CD14-positive monocyte (primary cell): Measurements from ENCODE around the gene VPS35. TPM values are rescaled to one million over a fixed set of nuclear protein-coding genes. Genes with fewer than 3 reads are reported as not detected.
A peak's percentile ranks its signal among the peaks of the same experiment; 100 is the strongest.

Experiments
- DNase-seq, 3 donors: peaks; one replicate each; pipeline ENCODE4 v3.0.0-alpha.2; 2011 to 2022
- H2AFZ ChIP-seq: 2 replicates; pipeline ENCODE4 v1.6.0; 2012; ENCODE audit warnings: mild to moderate bottlenecking, low read depth, low read length, inconsistent platforms; ENCODE audit not compliant: insufficient read depth, poor library complexity, severe bottlenecking
- H3K27ac ChIP-seq, 2 donors: 1 replicate in 1 of 2; 2 replicates in 1 of 2; pipeline ENCODE4 v1.5.1; 2012 to 2013; ENCODE audit warnings: low read length in 2 of 2, control low read depth in 1 of 2, inconsistent platforms in 1 of 2, low read depth in 1 of 2, mild to moderate bottlenecking in 1 of 2
- H3K27me3 ChIP-seq, 2 donors: one replicate each; pipeline versions ENCODE4 v1.6.0 to v1.6.1; 2011 to 2013; ENCODE audit warnings: low read length in 2 of 2; ENCODE audit not compliant: control insufficient read depth in 2 of 2, insufficient read depth in 2 of 2
- H3K36me3 ChIP-seq, 2 donors: replicated peaks in 1 of 2; 1 replicate in 1 of 2; 2 replicates in 1 of 2; pipeline versions ENCODE4 v1.5.1 to v1.6.1; 2012 to 2013; ENCODE audit warnings: low read length in 2 of 2, control low read depth in 1 of 2, inconsistent platforms in 1 of 2, mild to moderate bottlenecking in 1 of 2; ENCODE audit not compliant: insufficient read depth in 2 of 2, control insufficient read depth in 1 of 2
- H3K4me1 ChIP-seq, 2 donors: 1 replicate in 1 of 2; 2 replicates in 1 of 2; pipeline versions ENCODE4 v1.5.1 to v1.6.1; 2012 to 2013; ENCODE audit warnings: low read length in 2 of 2, control low read depth in 1 of 2, inconsistent platforms in 1 of 2, mild to moderate bottlenecking in 1 of 2, moderate library complexity in 1 of 2; ENCODE audit not compliant: insufficient read depth in 2 of 2, control insufficient read depth in 1 of 2
- H3K4me2 ChIP-seq: replicated peaks from 2 replicates; pipeline ENCODE3; 2012; ENCODE audit warnings: low read length, moderate library complexity, mild to moderate bottlenecking; ENCODE audit not compliant: poor library complexity, severe bottlenecking; ENCODE audit errors: extremely low read depth
- H3K4me3 ChIP-seq, 3 experiments: fragments of 200-600 bp in 1 of 3; sonication (generic) in 1 of 3; replicated peaks in 1 of 3; 1 replicate in 2 of 3; 2 replicates in 1 of 3; pipeline ENCODE4 v1.5.1; 2011 to 2013; ENCODE audit warnings: low read length in 3 of 3, mild to moderate bottlenecking in 3 of 3, control low read depth in 2 of 3, low read depth in 2 of 3, inconsistent platforms in 1 of 3, moderate library complexity in 1 of 3
- H3K79me2 ChIP-seq: 2 replicates; pipeline ENCODE4 v1.6.0; 2012; ENCODE audit warnings: mild to moderate bottlenecking, control low read depth, inconsistent platforms, low read length, moderate library complexity; ENCODE audit not compliant: insufficient read depth
- H3K9ac ChIP-seq: 2 replicates; pipeline ENCODE4 v1.6.0; 2017; ENCODE audit warnings: low read length, mild to moderate bottlenecking; ENCODE audit not compliant: insufficient read depth, poor library complexity, severe bottlenecking
- H3K9me3 ChIP-seq, 2 donors: replicated peaks in 1 of 2; 1 replicate in 1 of 2; 2 replicates in 1 of 2; pipeline versions ENCODE4 v1.5.1 to v1.6.1; 2012 to 2013; ENCODE audit warnings: low read length in 2 of 2, control low read depth in 1 of 2; ENCODE audit not compliant: control insufficient read depth in 1 of 2, insufficient read depth in 1 of 2
- H4K20me1 ChIP-seq: 2 replicates; pipeline ENCODE4 v1.6.0; 2012; ENCODE audit warnings: mild to moderate bottlenecking, low read length, control low read depth, moderate library complexity; ENCODE audit not compliant: insufficient read depth
- H3K27ac Mint-ChIP-seq, 7 donors: one replicate each; pipeline ENCODE4 v1.8.0; 2020; ENCODE audit warnings: mild to moderate bottlenecking in 7 of 7, mixed read lengths in 7 of 7, moderate library complexity in 6 of 7, inconsistent platforms in 2 of 7
- H3K27me3 Mint-ChIP-seq, 3 donors: one replicate each; pipeline ENCODE4 v1.8.0; 2021 to 2022; ENCODE audit warnings: low read depth in 3 of 3, mild to moderate bottlenecking in 3 of 3, mixed read lengths in 3 of 3, moderate library complexity in 3 of 3, inconsistent platforms in 1 of 3
- H3K36me3 Mint-ChIP-seq, 2 donors: one replicate each; pipeline ENCODE4 v1.8.0; 2020; ENCODE audit warnings: mixed read lengths in 2 of 2, inconsistent platforms in 1 of 2, mild to moderate bottlenecking in 1 of 2
- H3K4me1 Mint-ChIP-seq: one replicate; pipeline ENCODE4 v1.8.0; 2020; ENCODE audit warnings: mild to moderate bottlenecking, mixed read lengths
- H3K4me3 Mint-ChIP-seq, 2 donors: one replicate each; pipeline ENCODE4 v1.8.0; 2020; ENCODE audit warnings: mild to moderate bottlenecking in 2 of 2, mixed read lengths in 2 of 2, moderate library complexity in 1 of 2
- H3K9me3 Mint-ChIP-seq, 7 donors: one replicate each; pipeline ENCODE4 v1.8.0; 2020 to 2022; ENCODE audit warnings: mixed read lengths in 7 of 7, mild to moderate bottlenecking in 6 of 7, moderate library complexity in 6 of 7, inconsistent platforms in 2 of 7
- WGBS: methylation state at CpG from one replicate; pipeline ENCODE4 v1.1.5; 2013; ENCODE audit warnings: missing lambda C conversion rate; ENCODE audit not compliant: insufficient coverage; 5-methylcytosine and 5-hydroxymethylcytosine counted together
- intact Hi-C, 2 donors: fragments of 100-400 bp; cut with micrococcal nuclease; formaldehyde crosslinking; loops; one replicate each; pipeline versions ENCODE4 v1.15.0 to v1.15.1; 2023
- polyA plus RNA-seq, 3 donors: library from polyadenylated mRNA; depleted of rRNA in 1 of 3; unstranded in 2 of 3; stranded (reverse) in 1 of 3; fragments of 300-500 nt in 2 of 3; fragments of >200 nt in 1 of 3; fragmentation: Illumina TruSeq in 2 of 3; gene quantifications; 1 replicate in 2 of 3; 2 replicates in 1 of 3; pipeline ENCODE4 v1.2.3, GENCODE V29; 2012 to 2021
- TF ChIP-seq, protein P1 (sequence below): fragments of 200-600 bp; IDR thresholded peaks from one replicate; pipeline ENCODE4 v1.8.0; 2022; ENCODE audit warnings: antibody characterized with exemption, mild to moderate bottlenecking

VPS35 gene
- polyA plus RNA-seq, 3 donors = 14.6 to 130 (median 113) TPM

DNA sequence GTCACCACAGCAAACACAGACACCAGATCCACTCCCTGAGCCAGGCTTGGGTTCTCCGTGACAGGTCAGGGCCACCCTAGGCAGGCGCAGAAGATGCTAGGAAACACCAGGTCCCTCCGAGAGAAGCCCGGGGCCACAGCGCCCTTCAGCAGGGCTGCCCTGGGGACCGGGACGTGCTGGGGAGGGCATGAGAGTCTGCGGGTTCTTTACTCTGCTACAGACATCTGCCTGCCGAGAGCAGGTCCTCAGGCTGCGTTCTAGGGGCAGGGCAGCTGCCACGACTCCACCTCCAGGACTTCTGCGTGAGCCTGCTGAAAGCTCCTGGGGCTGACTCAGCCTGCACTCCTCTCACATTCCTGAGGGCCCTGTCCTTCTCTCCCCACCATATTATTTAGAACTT is 47.7 kb upstream of the VPS35 start:
- no peaks in the 10 kb centered on the region for H3K79me2 ChIP-seq
- no peak for DNase-seq
- Mint-ChIP-seq H3K36me3 (no peaks in the 10 kb centered on the region), H3K4me1 (no peaks in the 10 kb centered on the region), H3K4me3 (no peak overlapping the region), H3K27me3 (no peaks in the 10 kb centered on the region), H3K27ac (no peak overlapping the region), H3K9me3 (no peaks in the 10 kb centered on the region)
- H3K27ac ChIP-seq = no peak overlapping the region
- 97% methylated on average over 12 of the region's 12 CpGs for WGBS
- intact Hi-C loops = no loop called here
- H3K9me3 ChIP-seq = no peaks in the 10 kb centered on the region
- H3K4me3 ChIP-seq = no peak overlapping the region
- TF ChIP-seq, protein P1, sequence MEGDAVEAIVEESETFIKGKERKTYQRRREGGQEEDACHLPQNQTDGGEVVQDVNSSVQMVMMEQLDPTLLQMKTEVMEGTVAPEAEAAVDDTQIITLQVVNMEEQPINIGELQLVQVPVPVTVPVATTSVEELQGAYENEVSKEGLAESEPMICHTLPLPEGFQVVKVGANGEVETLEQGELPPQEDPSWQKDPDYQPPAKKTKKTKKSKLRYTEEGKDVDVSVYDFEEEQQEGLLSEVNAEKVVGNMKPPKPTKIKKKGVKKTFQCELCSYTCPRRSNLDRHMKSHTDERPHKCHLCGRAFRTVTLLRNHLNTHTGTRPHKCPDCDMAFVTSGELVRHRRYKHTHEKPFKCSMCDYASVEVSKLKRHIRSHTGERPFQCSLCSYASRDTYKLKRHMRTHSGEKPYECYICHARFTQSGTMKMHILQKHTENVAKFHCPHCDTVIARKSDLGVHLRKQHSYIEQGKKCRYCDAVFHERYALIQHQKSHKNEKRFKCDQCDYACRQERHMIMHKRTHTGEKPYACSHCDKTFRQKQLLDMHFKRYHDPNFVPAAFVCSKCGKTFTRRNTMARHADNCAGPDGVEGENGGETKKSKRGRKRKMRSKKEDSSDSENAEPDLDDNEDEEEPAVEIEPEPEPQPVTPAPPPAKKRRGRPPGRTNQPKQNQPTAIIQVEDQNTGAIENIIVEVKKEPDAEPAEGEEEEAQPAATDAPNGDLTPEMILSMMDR = no peak
- H4K20me1 ChIP-seq = no peaks in the 10 kb centered on the region
- H2AFZ ChIP-seq = no peak overlapping the region
- H3K36me3 ChIP-seq = no peaks in the 10 kb centered on the region
- no peak overlapping the region for H3K9ac ChIP-seq
- no peaks in the 10 kb centered on the region for H3K27me3 ChIP-seq
- H3K4me2 ChIP-seq = no peak overlapping the region
- H3K4me1 ChIP-seq = no peaks in the 10 kb centered on the region

DNA sequence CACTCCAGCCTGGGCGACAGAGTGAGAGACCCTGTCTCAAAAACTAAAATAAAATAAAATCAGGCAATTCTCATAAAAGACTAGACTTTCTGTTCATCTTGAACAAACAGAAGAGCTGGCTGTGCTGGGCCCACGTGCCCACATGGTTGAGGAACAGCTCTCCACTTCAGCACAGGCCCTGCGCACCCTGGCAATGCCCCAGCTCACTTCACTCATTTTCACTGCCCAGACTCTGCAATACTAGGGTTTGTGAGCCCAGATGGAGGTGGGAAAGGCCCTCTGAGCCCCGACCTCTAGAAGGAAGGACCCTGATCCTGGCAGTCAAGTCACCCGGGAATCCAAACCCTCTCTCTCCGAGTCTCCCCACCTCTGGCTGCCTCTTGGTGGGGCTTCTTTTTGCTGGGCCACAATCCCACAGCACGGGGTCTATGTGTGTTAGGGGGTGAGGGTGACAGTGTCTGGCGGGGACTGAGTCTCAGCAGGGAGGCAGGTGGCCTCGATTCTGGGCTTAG is 44.4 kb upstream of the VPS35 start:
- intact Hi-C loops = no loop called here
- no peaks in the 10 kb centered on the region for H3K9me3 Mint-ChIP-seq
- Histone ChIP-seq H2AFZ (no peak overlapping the region), H3K27ac (no peak overlapping the region), H3K36me3 (no peaks in the 10 kb centered on the region), H3K79me2 (no peaks in the 10 kb centered on the region), H3K9me3 (no peaks in the 10 kb centered on the region), H4K20me1 (no peaks in the 10 kb centered on the region), H3K4me1 (no peaks in the 10 kb centered on the region), H3K27me3 (no peaks in the 10 kb centered on the region), H3K9ac (no peak overlapping the region), H3K4me2 (no peak overlapping the region), H3K4me3 (no peak overlapping the region)
- no peak for DNase-seq
- no peak overlapping the region for H3K4me3 Mint-ChIP-seq
- 95% methylated on average over 4 of the region's 9 CpGs for WGBS
- H3K27me3 Mint-ChIP-seq = peaks cover 0 to 1% (median 0%) of the 10 kb centered on the region in 3 donors
- no peaks in the 10 kb centered on the region for H3K36me3 Mint-ChIP-seq
- no peaks in the 10 kb centered on the region for H3K4me1 Mint-ChIP-seq
- peak overlapping the region in 1 of 7 donors; percentile 33 for H3K27ac Mint-ChIP-seq
- TF ChIP-seq, protein P1 = no peak
